Activated naive CD8-positive, alpha-beta T cell treated with anti-CD3 and anti-CD28 coated beads, Interleukin-2, amount 10 ng/mL, durations not matched to agents 7 days and 5 days (primary cell): ENCODE results near the gene ATRN. TPM values are rescaled to one million over a fixed set of nuclear protein-coding genes. Genes with fewer than 3 reads are reported as not detected.

Source experiments
- ATAC-seq: fragments of 150-1000 bp; cut with Tn5 transposase; one replicate; pipeline ENCODE4 v1.10.0; 2021; ENCODE audit warnings: low read depth, moderate library complexity
- POLR2A ChIA-PET: fragments of 350-600 bp; sonication (Branson Sonifier 250); formaldehyde crosslinking; loops from one replicate; lab custom pipeline; 2021; ENCODE audit warnings: antibody characterized with exemption; lab: Charles Lee
- DNase-seq: peaks from one replicate; pipeline ENCODE4 v3.0.0; 2021
- H3K27ac Mint-ChIP-seq: one replicate; pipeline ENCODE4 v1.8.0; 2022; ENCODE audit warnings: mild to moderate bottlenecking, mixed read lengths
- H3K27me3 Mint-ChIP-seq: one replicate; pipeline ENCODE4 v1.8.0; 2022; ENCODE audit warnings: mild to moderate bottlenecking, moderate library complexity, mixed read lengths
- H3K36me3 Mint-ChIP-seq: one replicate; pipeline ENCODE4 v1.8.0; 2021; ENCODE audit warnings: mild to moderate bottlenecking, mixed read lengths
- H3K4me1 Mint-ChIP-seq: one replicate; pipeline ENCODE4 v1.8.0; 2021; ENCODE audit warnings: mixed read lengths
- H3K4me3 Mint-ChIP-seq: one replicate; pipeline ENCODE4 v1.8.0; 2022; ENCODE audit warnings: mild to moderate bottlenecking, moderate library complexity, mixed read lengths
- H3K9me3 Mint-ChIP-seq: one replicate; pipeline ENCODE4 v1.8.0; 2021; ENCODE audit warnings: mixed read lengths
- total RNA-seq, 2 experiments: library from RNA; stranded (reverse); gene quantifications; one replicate each; pipeline ENCODE4 v1.2.3, GENCODE V29; 2021

The ATRN gene
- total RNA-seq, 2 experiments from 2014 or later: 9.8 to 10.7 TPM

GRCh38 chr20:3452136-3452535 lies 18.7 kb upstream of the ATRN start:
- H3K27me3 Mint-ChIP-seq: peaks cover 25% of the 10 kb centered on the region
- H3K27ac Mint-ChIP-seq: no peak overlapping the region
- POLR2A ChIA-PET: no interaction called here
- DNase-seq: no peak
- no peak for ATAC-seq
- H3K36me3 Mint-ChIP-seq: no peaks in the 10 kb centered on the region
- no peaks in the 10 kb centered on the region for H3K9me3 Mint-ChIP-seq
- H3K4me1 Mint-ChIP-seq: peaks cover 3% of the 10 kb centered on the region
- H3K4me3 Mint-ChIP-seq: no peak overlapping the region

- Mint-ChIP-seq H3K9me3 (no peaks in the 10 kb centered on the region), H3K36me3 (no peaks in the 10 kb centered on the region), H3K4me1 (no peaks in the 10 kb centered on the region), H3K27ac (no peak overlapping the region), H3K4me3 (no peak overlapping the region), H3K27me3 (peaks cover 25% of the 10 kb centered on the region)
- POLR2A ChIA-PET: no interaction called here
- no peak for ATAC-seq
- DNase-seq: no peak
Measured at GRCh38 chr20:3452690-3453089, 18.1 kb upstream of the ATRN start.

- Mint-ChIP-seq H3K9me3 (no peaks in the 10 kb centered on the region), H3K27ac (no peak overlapping the region), H3K36me3 (no peaks in the 10 kb centered on the region), H3K4me3 (no peak overlapping the region), H3K4me1 (no peaks in the 10 kb centered on the region), H3K27me3 (peaks cover 22% of the 10 kb centered on the region)
- POLR2A ChIA-PET: interaction anchor here (0.6 kb wide), 1 partner anchor 131 kb away, joined by 3 read pairs; no protein-coding TSS in a partner anchor
- no peak for ATAC-seq
- DNase-seq: no peak
Measured at GRCh38 chr20:3454831-3455230, 16.0 kb upstream of the ATRN start.

GRCh38 chr20:3456648-3457047 lies 14.2 kb upstream of the ATRN start:
- peaks cover 22% of the 10 kb centered on the region for H3K27me3 Mint-ChIP-seq
- DNase-seq (no peak), ATAC-seq (no peak)
- POLR2A ChIA-PET: no interaction called here
- H3K27ac Mint-ChIP-seq: no peak overlapping the region
- no peaks in the 10 kb centered on the region for H3K36me3 Mint-ChIP-seq
- no peaks in the 10 kb centered on the region for H3K4me1 Mint-ChIP-seq
- no peak overlapping the region for H3K4me3 Mint-ChIP-seq
- no peaks in the 10 kb centered on the region for H3K9me3 Mint-ChIP-seq

GRCh38 chr20:3459881-3460307 lies 10.9 kb upstream of the ATRN start:
- Mint-ChIP-seq H3K27ac (no peak overlapping the region), H3K36me3 (no peaks in the 10 kb centered on the region), H3K9me3 (no peaks in the 10 kb centered on the region), H3K4me1 (no peaks in the 10 kb centered on the region), H3K4me3 (no peak overlapping the region), H3K27me3 (peaks cover 19% of the 10 kb centered on the region)
- no peak for DNase-seq
- POLR2A ChIA-PET: no interaction called here
- ATAC-seq: no peak

DNA sequence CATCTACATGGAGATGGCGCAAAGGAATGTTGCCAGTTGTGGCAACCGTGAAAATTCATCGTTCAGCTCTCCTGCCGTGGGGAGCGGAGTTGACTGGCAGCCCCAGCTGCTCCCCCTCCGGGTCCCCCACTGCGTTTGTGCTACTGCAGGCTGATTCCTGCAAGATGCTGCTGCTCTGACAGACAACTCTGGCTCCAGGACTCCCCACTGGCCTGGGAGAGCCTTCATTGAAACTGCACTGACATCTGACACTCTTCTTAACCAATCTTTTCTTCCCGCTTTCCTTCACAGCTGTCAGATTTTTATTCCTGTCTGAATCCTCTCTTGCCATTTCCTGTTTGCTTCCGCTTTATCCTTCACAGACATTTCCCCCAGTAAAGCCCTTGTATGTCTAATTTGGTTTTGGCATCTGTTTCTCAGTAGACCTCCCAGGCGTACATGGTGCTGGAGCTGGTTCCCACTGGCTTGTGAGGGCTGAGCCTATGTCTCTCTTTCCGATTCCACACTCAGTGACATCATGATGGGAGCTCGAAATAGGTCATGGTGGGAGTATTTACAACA lies 9.5 kb upstream of the ATRN start:
- Mint-ChIP-seq H3K4me1 (no peaks in the 10 kb centered on the region), H3K27me3 (peaks cover 30% of the 10 kb centered on the region), H3K27ac (no peak overlapping the region), H3K4me3 (no peak overlapping the region), H3K36me3 (no peaks in the 10 kb centered on the region), H3K9me3 (no peaks in the 10 kb centered on the region)
- no peak for DNase-seq
- no peak for ATAC-seq
- POLR2A ChIA-PET: no interaction called here

GRCh38 chr20:3461911-3462677 lies 8.7 kb upstream of the ATRN start:
- POLR2A ChIA-PET: no interaction called here
- Mint-ChIP-seq H3K9me3 (no peaks in the 10 kb centered on the region), H3K4me3 (no peak overlapping the region), H3K36me3 (no peaks in the 10 kb centered on the region), H3K27me3 (peaks cover 34% of the 10 kb centered on the region), H3K4me1 (no peaks in the 10 kb centered on the region), H3K27ac (no peak overlapping the region)
- no peak for DNase-seq
- no peak for ATAC-seq

DNA sequence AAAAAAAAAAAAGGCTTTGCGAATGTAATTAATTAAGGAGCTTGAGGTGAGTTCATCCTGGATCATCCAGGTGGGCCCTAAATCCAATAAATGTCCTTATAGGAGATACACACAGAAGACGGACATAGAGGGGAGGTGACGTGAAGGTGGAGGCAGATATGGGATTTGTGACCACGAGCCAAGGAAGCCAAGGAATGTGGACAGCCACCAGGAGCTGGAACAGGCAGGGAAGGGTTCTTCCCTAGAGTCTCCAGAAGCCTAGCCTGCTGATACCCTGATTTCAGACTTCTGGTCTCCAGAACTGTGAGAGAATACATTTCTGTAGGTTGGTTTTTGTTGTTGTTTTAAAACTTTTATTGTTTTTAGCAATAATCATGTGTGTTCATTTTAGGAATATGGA lies 6.7 kb upstream of the ATRN start:
- DNase-seq (no peak), ATAC-seq (no peak)
- H3K9me3 Mint-ChIP-seq: no peaks in the 10 kb centered on the region
- H3K36me3 Mint-ChIP-seq: no peaks in the 10 kb centered on the region
- H3K4me3 Mint-ChIP-seq: no peak overlapping the region
- no peaks in the 10 kb centered on the region for H3K4me1 Mint-ChIP-seq
- peaks cover 28% of the 10 kb centered on the region for H3K27me3 Mint-ChIP-seq
- POLR2A ChIA-PET: interaction anchor here (0.7 kb wide), 1 partner anchor 10 kb away, joined by 3 read pairs; no protein-coding TSS in a partner anchor
- no peak overlapping the region for H3K27ac Mint-ChIP-seq

- no peaks in the 10 kb centered on the region for H3K36me3 Mint-ChIP-seq
- no peaks in the 10 kb centered on the region for H3K9me3 Mint-ChIP-seq
- H3K4me1 Mint-ChIP-seq: no peaks in the 10 kb centered on the region
- peaks cover 28% of the 10 kb centered on the region for H3K27me3 Mint-ChIP-seq
- H3K27ac Mint-ChIP-seq: no peak overlapping the region
- POLR2A ChIA-PET: no interaction called here
- no peak for ATAC-seq
- H3K4me3 Mint-ChIP-seq: no peak overlapping the region
- DNase-seq: no peak
Measured at GRCh38 chr20:3465301-3465700, 5.5 kb upstream of the ATRN start.

GRCh38 chr20:3470208-3470626 lies 601 bp upstream of the ATRN start:
- Mint-ChIP-seq H3K4me3 (peak overlapping the region; percentile 93), H3K27me3 (peaks cover 17% of the 10 kb centered on the region), H3K4me1 (peaks cover 27% of the 10 kb centered on the region), H3K9me3 (no peaks in the 10 kb centered on the region), H3K27ac (peak overlapping the region; percentile 56), H3K36me3 (peaks cover 7% of the 10 kb centered on the region)
- POLR2A ChIA-PET: interaction anchor here (1.0 to 1.4 kb wide), 2 partner anchors 50 to 61 kb away, joined by 7 read pairs; no protein-coding TSS in a partner anchor
- DNase-seq: no peak
- no peak for ATAC-seq

- Mint-ChIP-seq H3K4me3 (peak overlapping the region; percentile 93), H3K27me3 (peaks cover 5% of the 10 kb centered on the region), H3K4me1 (peaks cover 27% of the 10 kb centered on the region), H3K36me3 (peaks cover 7% of the 10 kb centered on the region), H3K9me3 (no peaks in the 10 kb centered on the region), H3K27ac (peak overlapping the region; percentile 69)
- no peak for ATAC-seq
- POLR2A ChIA-PET: no interaction called here
- DNase-seq: no peak
Measured at GRCh38 chr20:3471397-3472021, 691 bp downstream of the ATRN start.

- Mint-ChIP-seq H3K36me3 (peaks cover 7% of the 10 kb centered on the region), H3K4me1 (peaks cover 27% of the 10 kb centered on the region), H3K9me3 (no peaks in the 10 kb centered on the region), H3K4me3 (peak overlapping the region; percentile 93), H3K27me3 (peaks cover 2% of the 10 kb centered on the region), H3K27ac (no peak overlapping the region)
- DNase-seq (no peak), ATAC-seq (no peak)
- POLR2A ChIA-PET: no interaction called here
Measured at GRCh38 chr20:3472105-3472504, 1.3 kb downstream of the ATRN start.

GRCh38 chr20:3473324-3473723 lies 2.5 kb downstream of the ATRN start:
- Mint-ChIP-seq H3K9me3 (no peaks in the 10 kb centered on the region), H3K27me3 (no peaks in the 10 kb centered on the region), H3K36me3 (peaks cover 9% of the 10 kb centered on the region), H3K4me3 (no peak overlapping the region), H3K27ac (no peak overlapping the region), H3K4me1 (peaks cover 27% of the 10 kb centered on the region)
- ATAC-seq: no peak
- POLR2A ChIA-PET: no interaction called here
- DNase-seq: no peak
